Type B pancreatic cell (in vitro differentiated cells): ENCODE measurements around the gene SLC12A3. TPM values are rescaled to one million over a fixed set of nuclear protein-coding genes. Genes with fewer than 3 reads are reported as not detected.

ENCODE experiments used
- DNase-seq: peaks from one replicate; pipeline ENCODE4 v3.0.0; 2021; ENCODE audit warnings: mixed read lengths; ENCODE audit not compliant: unreplicated experiment; ENCODE audit errors: extremely low spot score
- H3K27ac Mint-ChIP-seq: 2 replicates; pipeline ENCODE4 v1.8.0; 2021; ENCODE audit warnings: mild to moderate bottlenecking, mixed read lengths
- H3K27me3 Mint-ChIP-seq: 2 replicates; pipeline ENCODE4 v1.8.0; 2021; ENCODE audit warnings: mixed read lengths
- H3K36me3 Mint-ChIP-seq: 2 replicates; pipeline ENCODE4 v1.8.0; 2021; ENCODE audit warnings: mixed read lengths
- H3K4me1 Mint-ChIP-seq: one replicate; pipeline ENCODE4 v1.8.0; 2021; ENCODE audit warnings: mixed read lengths; ENCODE audit not compliant: unreplicated experiment
- H3K4me3 Mint-ChIP-seq: 2 replicates; pipeline ENCODE4 v1.8.0; 2021; ENCODE audit warnings: mild to moderate bottlenecking, mixed read lengths
- H3K9me3 Mint-ChIP-seq: 2 replicates; pipeline ENCODE4 v1.8.0; 2021; ENCODE audit warnings: mixed read lengths
- CTCF ChIP-seq: fragments of 200-600 bp; sonication (generic); conservative IDR thresholded peaks from 2 replicates; pipeline ENCODE4 v1.5.0; 2021; ENCODE audit warnings: antibody characterized with exemption, mild to moderate bottlenecking
- total RNA-seq: library from RNA; stranded (reverse); gene quantifications from 2 replicates; pipeline ENCODE4 v1.2.1, GENCODE V29; 2021; ENCODE audit warnings: low replicate concordance

Gene SLC12A3
- total RNA-seq, 1 donor from 2014 or later = 0.31 TPM

DNA sequence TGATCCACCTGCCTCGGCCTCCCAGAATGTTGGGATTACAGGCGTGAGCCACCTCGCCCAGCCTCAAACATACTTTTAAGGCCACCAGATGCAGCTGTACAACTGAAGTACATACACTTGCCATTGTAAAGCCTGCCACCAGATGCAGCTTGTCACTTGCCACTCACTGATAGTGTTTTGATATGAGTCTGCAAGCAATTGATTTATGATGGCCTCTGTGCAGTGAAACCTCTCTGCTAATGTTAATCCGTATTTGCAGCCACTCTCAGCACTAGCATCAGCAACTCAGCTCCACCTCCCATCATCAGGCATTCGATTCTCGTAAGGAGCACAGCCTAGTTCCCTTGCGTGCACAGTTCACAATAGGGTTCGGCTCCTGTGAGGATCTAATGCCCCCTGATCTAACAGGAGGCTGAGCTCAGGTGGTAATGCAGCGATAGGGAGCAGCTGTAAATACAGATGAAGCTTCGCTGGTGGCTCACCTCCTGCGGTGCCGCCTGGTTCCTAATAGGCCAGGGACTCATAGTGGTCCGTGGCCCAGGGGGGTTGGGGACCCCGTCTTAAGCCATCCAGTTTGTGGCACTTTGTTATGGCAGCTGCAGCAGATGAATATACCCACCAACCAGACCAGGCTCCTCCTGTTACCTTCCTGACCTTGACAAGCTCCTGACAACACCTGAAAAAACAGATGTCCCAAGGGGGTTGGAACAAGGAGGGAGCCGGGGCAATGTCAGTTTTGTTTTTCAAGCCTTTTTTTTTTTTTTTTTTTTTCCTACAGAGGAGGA lies 65.7 kb downstream of the SLC12A3 start:
- no peak for TF ChIP-seq CTCF
- DNase-seq = no peak

GRCh38 chr16:56931271-56931891 lies 66.4 kb downstream of the SLC12A3 start:
- Mint-ChIP-seq H3K9me3 (no peaks in the 10 kb centered on the region), H3K4me3 (peak overlapping the region; percentile 93), H3K27me3 (no peaks in the 10 kb centered on the region), H3K4me1 (peaks cover 17% of the 10 kb centered on the region), H3K36me3 (peaks cover 18% of the 10 kb centered on the region), H3K27ac (peak overlapping the region; percentile 95)
- TF ChIP-seq CTCF = no peak
- DNase-seq = no peak

More for the DNA sequence above, 65.7 kb downstream of the SLC12A3 start:
- Mint-ChIP-seq H3K4me3 (peak overlapping the region; percentile 93), H3K27ac (peak overlapping the region; percentile 95), H3K36me3 (peaks cover 14% of the 10 kb centered on the region), H3K27me3 (no peaks in the 10 kb centered on the region), H3K9me3 (no peaks in the 10 kb centered on the region), H3K4me1 (peaks cover 17% of the 10 kb centered on the region)

DNA sequence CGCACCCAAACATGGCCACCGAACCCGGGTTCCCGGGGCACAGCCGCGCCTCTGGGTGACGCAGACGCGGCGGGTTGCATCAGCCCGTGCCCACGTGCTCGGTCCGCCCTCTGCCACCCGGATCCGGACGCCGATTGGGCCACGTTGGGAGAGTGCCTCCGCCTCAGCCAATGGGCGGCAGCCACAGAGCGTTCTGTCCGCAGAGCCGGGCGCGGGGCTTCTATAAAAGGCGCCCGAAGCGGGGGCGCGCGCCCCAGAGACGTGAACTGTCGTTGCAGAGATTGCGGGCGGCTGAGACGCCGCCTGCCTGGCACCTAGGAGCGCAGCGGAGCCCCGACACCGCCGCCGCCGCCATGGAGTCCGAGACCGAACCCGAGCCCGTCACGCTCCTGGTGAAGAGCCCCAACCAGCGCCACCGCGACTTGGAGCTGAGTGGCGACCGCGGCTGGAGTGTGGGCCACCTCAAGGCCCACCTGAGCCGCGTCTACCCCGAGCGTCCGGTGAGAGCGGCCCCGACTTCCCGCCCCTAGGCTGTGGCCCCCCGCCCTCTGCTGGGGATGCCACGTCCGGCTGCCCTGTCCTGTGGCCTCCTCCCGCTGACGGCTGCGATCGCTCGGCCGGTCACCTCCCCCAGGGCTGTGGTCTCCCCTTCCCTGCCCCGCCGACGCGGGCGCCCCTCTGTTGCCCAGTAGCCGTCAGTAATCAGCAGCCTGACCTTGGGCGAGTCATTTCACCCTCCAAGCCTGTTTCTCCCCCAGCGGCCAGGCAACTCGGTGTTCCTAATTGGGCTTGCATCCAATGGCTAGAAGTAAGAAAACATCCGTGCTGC lies 67.1 kb downstream of the SLC12A3 start, which contains the start of gene HERPUD1:
HERPUD1 (plus strand) TSS at position 251 of the 829 bp plus-strand sequence; CDS start at position 354, 103 bp downstream.
- peak; percentile 99 for DNase-seq
- Mint-ChIP-seq H3K9me3 (no peaks in the 10 kb centered on the region), H3K27ac (peak within 1 kb of the TSS; percentile 95), H3K27me3 (no peaks in the 10 kb centered on the region), H3K4me3 (peak within 1 kb of the TSS; percentile 93), H3K36me3 (peaks cover 24% of the 10 kb centered on the region), H3K4me1 (peaks cover 17% of the 10 kb centered on the region)
- TF ChIP-seq CTCF = peak; percentile 54

DNA sequence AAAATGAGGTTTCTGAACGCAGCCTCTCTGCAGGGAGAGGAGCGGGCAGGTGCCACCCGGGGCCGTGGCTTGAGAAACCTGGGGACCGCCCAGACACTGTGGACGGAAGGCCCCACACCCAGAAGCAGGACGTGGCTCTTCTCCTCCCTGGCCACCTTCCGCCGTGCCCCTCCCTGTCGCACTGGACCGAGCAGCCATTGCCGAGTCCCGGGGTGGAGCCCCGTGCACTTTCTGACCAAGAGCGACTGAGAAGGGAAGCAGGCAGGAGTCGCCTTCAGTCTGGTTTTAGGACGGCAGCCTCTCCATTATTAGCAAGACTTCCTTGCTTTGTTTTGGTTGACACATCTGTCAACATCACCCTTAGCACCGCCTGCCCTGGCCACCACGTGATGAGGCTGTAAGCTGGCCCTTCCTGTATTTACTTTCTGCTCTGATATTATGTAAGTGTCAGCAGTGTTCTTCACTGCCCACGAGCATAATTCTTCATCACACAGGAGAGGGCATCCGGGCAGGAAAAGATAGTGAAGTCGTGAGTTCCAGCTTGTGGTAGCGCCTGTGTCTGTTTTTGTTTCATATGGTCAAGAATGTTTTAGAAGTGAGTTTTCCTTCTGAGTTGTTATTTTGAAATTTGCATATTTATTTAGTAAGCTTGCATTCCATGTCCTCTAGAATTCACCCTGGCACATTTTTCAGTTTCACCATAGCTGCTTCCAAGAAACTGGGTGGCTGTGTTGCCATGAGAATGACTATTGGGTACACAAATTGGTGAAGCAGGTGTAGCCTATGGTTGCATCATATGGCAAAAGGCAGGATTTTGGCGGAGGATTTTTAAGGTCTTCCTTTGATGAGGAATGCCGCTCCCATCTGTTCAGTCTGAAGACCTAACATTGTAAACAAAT lies 68.0 kb downstream of the SLC12A3 start:
- Mint-ChIP-seq H3K4me3 (peak overlapping the region; percentile 93), H3K4me1 (peaks cover 17% of the 10 kb centered on the region), H3K27ac (peak overlapping the region; percentile 95), H3K9me3 (no peaks in the 10 kb centered on the region), H3K36me3 (peaks cover 31% of the 10 kb centered on the region), H3K27me3 (no peaks in the 10 kb centered on the region)
- DNase-seq = peak; percentile 73
- TF ChIP-seq CTCF = no peak
